ENCODE results near the gene PCDHB10.

DNA sequence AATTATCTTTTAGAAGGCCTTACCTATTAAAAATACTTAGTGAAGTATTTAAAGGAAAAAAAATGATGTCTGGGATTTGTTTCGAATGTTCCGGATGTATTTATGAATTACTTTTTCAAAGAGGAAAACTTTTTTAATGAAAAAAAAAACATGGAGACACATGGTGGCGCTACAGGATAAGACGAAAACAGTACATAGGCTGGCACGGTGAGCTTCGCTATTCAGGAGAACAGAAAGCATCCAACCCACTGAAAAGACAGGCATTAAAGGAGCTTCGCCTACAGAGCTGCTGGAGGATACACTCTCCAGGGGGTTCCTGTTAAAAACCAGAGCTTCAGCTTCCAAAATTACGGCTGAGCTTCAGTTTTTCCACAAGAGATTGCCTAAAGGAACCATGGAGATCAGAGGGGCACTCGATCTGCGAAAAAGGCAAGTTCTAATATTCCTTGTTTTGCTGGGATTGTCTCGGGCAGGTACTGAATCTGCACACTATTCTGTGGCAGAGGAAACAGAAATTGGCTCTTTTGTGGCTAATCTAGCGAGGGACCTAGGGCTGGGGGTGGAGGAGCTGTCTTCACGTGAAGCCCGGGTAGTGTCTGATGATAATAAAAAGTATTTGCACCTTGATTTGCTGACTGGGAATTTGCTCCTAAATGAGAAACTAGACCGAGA is 31.1 kb downstream of the PCDHB10 start, which contains the start of gene PCDHB14:
- TF ChIP-seq, protein P1, sequence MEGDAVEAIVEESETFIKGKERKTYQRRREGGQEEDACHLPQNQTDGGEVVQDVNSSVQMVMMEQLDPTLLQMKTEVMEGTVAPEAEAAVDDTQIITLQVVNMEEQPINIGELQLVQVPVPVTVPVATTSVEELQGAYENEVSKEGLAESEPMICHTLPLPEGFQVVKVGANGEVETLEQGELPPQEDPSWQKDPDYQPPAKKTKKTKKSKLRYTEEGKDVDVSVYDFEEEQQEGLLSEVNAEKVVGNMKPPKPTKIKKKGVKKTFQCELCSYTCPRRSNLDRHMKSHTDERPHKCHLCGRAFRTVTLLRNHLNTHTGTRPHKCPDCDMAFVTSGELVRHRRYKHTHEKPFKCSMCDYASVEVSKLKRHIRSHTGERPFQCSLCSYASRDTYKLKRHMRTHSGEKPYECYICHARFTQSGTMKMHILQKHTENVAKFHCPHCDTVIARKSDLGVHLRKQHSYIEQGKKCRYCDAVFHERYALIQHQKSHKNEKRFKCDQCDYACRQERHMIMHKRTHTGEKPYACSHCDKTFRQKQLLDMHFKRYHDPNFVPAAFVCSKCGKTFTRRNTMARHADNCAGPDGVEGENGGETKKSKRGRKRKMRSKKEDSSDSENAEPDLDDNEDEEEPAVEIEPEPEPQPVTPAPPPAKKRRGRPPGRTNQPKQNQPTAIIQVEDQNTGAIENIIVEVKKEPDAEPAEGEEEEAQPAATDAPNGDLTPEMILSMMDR (IDR thresholded peaks at IDR 0.05 in 8 of 11, conservative IDR thresholded peaks at IDR 0.05 in 3 of 11), result peak in 1 of 11 experiments; percentile 11
- no peak for TF ChIP-seq POLR2A (IDR thresholded peaks at IDR 0.05)
- no peak for TF ChIP-seq POLR2AphosphoS5 (IDR thresholded peaks at IDR 0.05)
